ENCODE measurements around the gene TRIM34.

DNA sequence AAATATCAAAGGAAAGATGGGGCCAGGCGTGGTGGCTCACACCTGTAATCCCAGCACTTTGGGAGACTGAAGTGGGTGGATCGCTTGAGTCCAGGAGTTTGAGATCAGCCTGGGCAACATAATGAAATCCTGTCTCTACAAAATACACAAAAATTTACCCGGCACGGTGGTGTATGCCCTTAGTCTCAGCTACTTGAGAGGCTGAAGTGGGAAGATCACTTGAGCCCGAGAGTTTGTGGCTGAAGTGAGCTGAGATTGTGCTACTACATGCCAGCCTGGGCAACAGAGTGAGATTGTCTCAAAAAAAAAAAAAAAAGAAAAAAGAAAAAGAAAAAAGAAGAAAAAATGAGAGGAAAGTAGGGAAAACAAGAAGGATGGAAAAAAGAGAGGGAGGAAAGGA lies 32.2 kb upstream of the TRIM34 start:
- TF ChIP-seq, protein P1, sequence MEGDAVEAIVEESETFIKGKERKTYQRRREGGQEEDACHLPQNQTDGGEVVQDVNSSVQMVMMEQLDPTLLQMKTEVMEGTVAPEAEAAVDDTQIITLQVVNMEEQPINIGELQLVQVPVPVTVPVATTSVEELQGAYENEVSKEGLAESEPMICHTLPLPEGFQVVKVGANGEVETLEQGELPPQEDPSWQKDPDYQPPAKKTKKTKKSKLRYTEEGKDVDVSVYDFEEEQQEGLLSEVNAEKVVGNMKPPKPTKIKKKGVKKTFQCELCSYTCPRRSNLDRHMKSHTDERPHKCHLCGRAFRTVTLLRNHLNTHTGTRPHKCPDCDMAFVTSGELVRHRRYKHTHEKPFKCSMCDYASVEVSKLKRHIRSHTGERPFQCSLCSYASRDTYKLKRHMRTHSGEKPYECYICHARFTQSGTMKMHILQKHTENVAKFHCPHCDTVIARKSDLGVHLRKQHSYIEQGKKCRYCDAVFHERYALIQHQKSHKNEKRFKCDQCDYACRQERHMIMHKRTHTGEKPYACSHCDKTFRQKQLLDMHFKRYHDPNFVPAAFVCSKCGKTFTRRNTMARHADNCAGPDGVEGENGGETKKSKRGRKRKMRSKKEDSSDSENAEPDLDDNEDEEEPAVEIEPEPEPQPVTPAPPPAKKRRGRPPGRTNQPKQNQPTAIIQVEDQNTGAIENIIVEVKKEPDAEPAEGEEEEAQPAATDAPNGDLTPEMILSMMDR (IDR thresholded peaks at IDR 0.05) = no peak
- TF ChIP-seq EZH2 (IDR thresholded peaks at IDR 0.05; ENCODE audit: borderline replicate concordance, insufficient read depth, low read depth, low read length, poor library complexity, severe bottlenecking) = no peak
